Gastrocnemius medialis (tissue), 4 donors: ENCODE measurements around the gene MYOD1. TPM values are rescaled to one million over a fixed set of nuclear protein-coding genes. Genes with fewer than 3 reads are reported as not detected.

Experiments
- ATAC-seq, 2 donors: fragments of 150-250 bp; one replicate each; pipeline ENCODE4 v1.9.1; 2016
- DNase-seq, 2 donors: peaks; one replicate each; pipeline ENCODE4 v3.0.0-alpha.2; 2019
- H3K27ac ChIP-seq, 4 donors: fragments of 200-600 bp; sonication (generic); 1 replicate in 1 of 4; 2 replicates in 3 of 4; pipeline ENCODE4 v1.5.1; 2016 to 2018; ENCODE audit warnings: mild to moderate bottlenecking in 2 of 4, moderate library complexity in 1 of 4
- H3K27me3 ChIP-seq, 3 donors: fragments of 200-600 bp; sonication (generic) in 2 of 3; 1 replicate in 1 of 3; 2 replicates in 2 of 3; pipeline versions ENCODE4 v1.5.1 to v1.6.0; 2016 to 2019; ENCODE audit warnings: mild to moderate bottlenecking in 1 of 3, moderate library complexity in 1 of 3
- H3K36me3 ChIP-seq, 2 donors: fragments of 200-600 bp; sonication (generic) in 1 of 2; one replicate each; pipeline ENCODE4 v1.5.1; 2017 to 2018
- H3K4me1 ChIP-seq, 2 donors: fragments of 200-600 bp; sonication (generic) in 1 of 2; one replicate each; pipeline ENCODE4 v1.5.1; 2016 to 2017; ENCODE audit warnings: mild to moderate bottlenecking in 2 of 2
- H3K4me3 ChIP-seq, 4 donors: fragments of 200-600 bp; sonication (generic) in 3 of 4; 1 replicate in 1 of 4; 2 replicates in 3 of 4; pipeline ENCODE4 v1.5.1; 2016 to 2019; ENCODE audit warnings: mild to moderate bottlenecking in 2 of 4
- H3K9me3 ChIP-seq, 3 donors: fragments of 200-600 bp; sonication (generic) in 2 of 3; 1 replicate in 1 of 3; 2 replicates in 2 of 3; pipeline ENCODE4 v1.5.1; 2016 to 2019
- POLR2A ChIP-seq, 2 donors: fragments of 450-650 bp; IDR thresholded peaks; one replicate each; pipeline ENCODE4 v1.6.1; 2017; ENCODE audit warnings: antibody characterized with exemption in 2 of 2, mild to moderate bottlenecking in 2 of 2, moderate library complexity in 2 of 2
- in situ Hi-C, 4 donors: fragments of 200-750 bp; cut with MboI; loops; one replicate each; pipeline versions ENCODE4 v1.15.0 to v1.8.0; 2017; ENCODE audit warnings: low sequenced_read_pairs in 4 of 4
- intact Hi-C: fragments of 100-400 bp; cut with DNase I; formaldehyde crosslinking; loops from one replicate; pipeline ENCODE4 v1.15.1; 2023; ENCODE audit warnings: low total_unique reads
- total RNA-seq, 4 donors: library from RNA; depleted of rRNA; stranded (reverse); fragments of >200 nt; gene quantifications; one replicate each; pipeline versions ENCODE4 v1.1.0 to v1.2.3, GENCODE V29; 2016
- TF ChIP-seq, protein P1 (sequence below), 5 experiments: fragments of 450-650 bp in 3 of 5; fragments of 200-600 bp in 2 of 5; sonication (generic) in 2 of 5; IDR thresholded peaks in 4 of 5; conservative IDR thresholded peaks in 1 of 5; 1 replicate in 4 of 5; 2 replicates in 1 of 5; pipeline ENCODE4 v1.5.1; 2016 to 2019; ENCODE audit warnings: antibody characterized with exemption in 5 of 5, mild to moderate bottlenecking in 3 of 5, moderate library complexity in 3 of 5

The MYOD1 gene
- total RNA-seq, 4 donors from 2014 or later, result 3.5 to 20.6 (median 10.4) TPM

GRCh38 chr11:17755891-17756290, 36.5 kb downstream of the MYOD1 start:
- Histone ChIP-seq H3K36me3 (no peaks in the 10 kb centered on the region), H3K9me3 (no peaks in the 10 kb centered on the region), H3K27me3 (no peaks in the 10 kb centered on the region), H3K4me3 (no peak overlapping the region), H3K27ac (no peak overlapping the region), H3K4me1 (peaks cover 22 to 28% of the 10 kb centered on the region in 2 donors)
- no peak for DNase-seq
- TF ChIP-seq, protein P1, sequence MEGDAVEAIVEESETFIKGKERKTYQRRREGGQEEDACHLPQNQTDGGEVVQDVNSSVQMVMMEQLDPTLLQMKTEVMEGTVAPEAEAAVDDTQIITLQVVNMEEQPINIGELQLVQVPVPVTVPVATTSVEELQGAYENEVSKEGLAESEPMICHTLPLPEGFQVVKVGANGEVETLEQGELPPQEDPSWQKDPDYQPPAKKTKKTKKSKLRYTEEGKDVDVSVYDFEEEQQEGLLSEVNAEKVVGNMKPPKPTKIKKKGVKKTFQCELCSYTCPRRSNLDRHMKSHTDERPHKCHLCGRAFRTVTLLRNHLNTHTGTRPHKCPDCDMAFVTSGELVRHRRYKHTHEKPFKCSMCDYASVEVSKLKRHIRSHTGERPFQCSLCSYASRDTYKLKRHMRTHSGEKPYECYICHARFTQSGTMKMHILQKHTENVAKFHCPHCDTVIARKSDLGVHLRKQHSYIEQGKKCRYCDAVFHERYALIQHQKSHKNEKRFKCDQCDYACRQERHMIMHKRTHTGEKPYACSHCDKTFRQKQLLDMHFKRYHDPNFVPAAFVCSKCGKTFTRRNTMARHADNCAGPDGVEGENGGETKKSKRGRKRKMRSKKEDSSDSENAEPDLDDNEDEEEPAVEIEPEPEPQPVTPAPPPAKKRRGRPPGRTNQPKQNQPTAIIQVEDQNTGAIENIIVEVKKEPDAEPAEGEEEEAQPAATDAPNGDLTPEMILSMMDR (IDR thresholded peaks at IDR 0.05 in 4 of 5, conservative IDR thresholded peaks at IDR 0.05 in 1 of 5), result no peak
- TF ChIP-seq POLR2A (IDR thresholded peaks at IDR 0.05), result no peak
- no peak for ATAC-seq
- in situ Hi-C loops, result loop anchor here in 2 of 4 donors (10.0 kb wide), 1 partner anchor 219 kb away; no protein-coding TSS in a partner anchor
- intact Hi-C loops, result no loop called here

- no peak overlapping the region for H3K27ac ChIP-seq
- in situ Hi-C loops, result loop anchor here in 1 of 4 donors (10.0 kb wide), 1 partner anchor 214 kb away; no protein-coding TSS in a partner anchor
- peak; percentile 81 to 83 for ATAC-seq
- no peaks in the 10 kb centered on the region for H3K36me3 ChIP-seq
- DNase-seq, result peak in 1 of 2 donors; percentile 69
- no peaks in the 10 kb centered on the region for H3K27me3 ChIP-seq
- H3K4me3 ChIP-seq, result no peak overlapping the region
- no peak for TF ChIP-seq POLR2A (IDR thresholded peaks at IDR 0.05)
- TF ChIP-seq, protein P1 (IDR thresholded peaks at IDR 0.05 in 4 of 5, conservative IDR thresholded peaks at IDR 0.05 in 1 of 5), result peak; percentile 63 to 76 (median 69)
- intact Hi-C loops, result loop anchor here (1.0 kb wide), 2 partner anchors 86 to 218 kb away; no protein-coding TSS in a partner anchor
- no peaks in the 10 kb centered on the region for H3K9me3 ChIP-seq
- H3K4me1 ChIP-seq, result no peaks in the 10 kb centered on the region
Measured at GRCh38 chr11:17760102-17761029, 41.0 kb downstream of the MYOD1 start.

- ATAC-seq (no peak), DNase-seq (no peak)
- H3K4me3 ChIP-seq, result no peak overlapping the region
- no peak overlapping the region for H3K27ac ChIP-seq
- H3K27me3 ChIP-seq, result no peaks in the 10 kb centered on the region
- H3K36me3 ChIP-seq, result no peaks in the 10 kb centered on the region
- TF ChIP-seq POLR2A (IDR thresholded peaks at IDR 0.05), result no peak
- TF ChIP-seq, protein P1 (IDR thresholded peaks at IDR 0.05 in 4 of 5, conservative IDR thresholded peaks at IDR 0.05 in 1 of 5), result no peak
- H3K9me3 ChIP-seq, result no peaks in the 10 kb centered on the region
- no peaks in the 10 kb centered on the region for H3K4me1 ChIP-seq
- intact Hi-C loops (no loop called here), in situ Hi-C loops (loop anchor here in 1 of 4 donors (10.0 kb wide), 1 partner anchor 212 kb away; no protein-coding TSS in a partner anchor)
Measured at GRCh38 chr11:17762309-17762974, 43.1 kb downstream of the MYOD1 start.

DNA sequence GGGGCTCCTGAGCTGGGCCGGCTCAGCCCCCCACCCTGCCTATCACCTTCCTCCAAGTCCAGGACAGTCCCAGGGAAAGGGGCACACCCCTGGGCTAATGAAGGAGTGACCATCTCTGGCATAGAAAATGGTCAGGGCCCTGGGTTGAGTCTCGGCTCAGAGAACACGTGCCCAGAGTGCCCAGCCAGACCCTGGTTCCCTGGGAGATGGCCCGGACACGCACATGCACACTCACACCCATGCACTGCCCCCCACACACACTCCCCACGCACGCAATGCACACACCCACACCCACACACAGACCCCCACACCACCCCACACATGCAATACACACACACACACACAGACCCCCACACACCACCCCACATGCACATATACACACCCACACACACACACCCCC, 43.9 kb downstream of the MYOD1 start:
- no peaks in the 10 kb centered on the region for H3K27me3 ChIP-seq
- H3K4me1 ChIP-seq, result no peaks in the 10 kb centered on the region
- no peaks in the 10 kb centered on the region for H3K36me3 ChIP-seq
- TF ChIP-seq, protein P1 (IDR thresholded peaks at IDR 0.05 in 4 of 5, conservative IDR thresholded peaks at IDR 0.05 in 1 of 5), result no peak
- no peak for TF ChIP-seq POLR2A (IDR thresholded peaks at IDR 0.05)
- intact Hi-C loops (no loop called here), in situ Hi-C loops (loop anchor here in 1 of 4 donors (10.0 kb wide), 1 partner anchor 212 kb away; no protein-coding TSS in a partner anchor)
- no peak overlapping the region for H3K4me3 ChIP-seq
- ATAC-seq (no peak), DNase-seq (no peak)
- H3K27ac ChIP-seq, result no peak overlapping the region
- H3K9me3 ChIP-seq, result no peaks in the 10 kb centered on the region
